H9 (cell line): ENCODE data around the gene MGST1. TPM values are rescaled to one million over a fixed set of nuclear protein-coding genes. Genes with fewer than 3 reads are reported as not detected.

Experiments used
- DNase-seq: peaks from one replicate; pipeline ENCODE4 v3.0.0-alpha.2; 2017
- H2AFZ ChIP-seq: one replicate; pipeline ENCODE4 v1.6.1; 2013; ENCODE audit warnings: mild to moderate bottlenecking, low read length, control low read depth, moderate library complexity
- H2AK5ac ChIP-seq: 2 replicates; pipeline ENCODE4 v1.6.1; 2013; ENCODE audit warnings: low read length, control low read depth, mixed read lengths; ENCODE audit not compliant: insufficient read length
- H2BK120ac ChIP-seq: one replicate; pipeline ENCODE4 v1.6.1; 2013; ENCODE audit warnings: low read depth, mild to moderate bottlenecking, low read length, control low read depth, inconsistent platforms; ENCODE audit not compliant: poor library complexity, severe bottlenecking
- H2BK12ac ChIP-seq: 2 replicates; pipeline ENCODE4 v1.6.1; 2013; ENCODE audit warnings: low read length, control low read depth, mixed read lengths, low read depth; ENCODE audit not compliant: insufficient read length
- H2BK15ac ChIP-seq: 2 replicates; pipeline ENCODE4 v1.6.1; 2013; ENCODE audit warnings: low read depth, low read length, control low read depth
- H2BK20ac ChIP-seq: one replicate; pipeline ENCODE4 v1.6.1; 2013; ENCODE audit warnings: low read depth, mild to moderate bottlenecking, low read length, control low read depth, inconsistent platforms; ENCODE audit not compliant: poor library complexity, severe bottlenecking
- H2BK5ac ChIP-seq: 2 replicates; pipeline ENCODE4 v1.6.1; 2013; ENCODE audit warnings: low read length, control low read depth, mixed read lengths; ENCODE audit not compliant: insufficient read length
- H3K14ac ChIP-seq: 2 replicates; pipeline ENCODE4 v1.6.1; 2013; ENCODE audit warnings: low read length, control low read depth; ENCODE audit not compliant: insufficient read depth
- H3K18ac ChIP-seq: 2 replicates; pipeline ENCODE4 v1.6.1; 2013; ENCODE audit warnings: low read depth, mild to moderate bottlenecking, mixed read lengths, low read length, control low read depth; ENCODE audit not compliant: insufficient read length
- H3K23ac ChIP-seq: 2 replicates; pipeline ENCODE4 v1.6.1; 2013; ENCODE audit warnings: low read length, control low read depth, mixed read lengths, low read depth; ENCODE audit not compliant: insufficient read length
- H3K23me2 ChIP-seq: 2 replicates; pipeline ENCODE4 v1.6.1; 2013; ENCODE audit warnings: low read depth, mild to moderate bottlenecking, mixed read lengths, low read length, control low read depth; ENCODE audit not compliant: insufficient read length, poor library complexity, severe bottlenecking
- H3K27ac ChIP-seq: 2 replicates; pipeline ENCODE4 v1.5.1; 2013; ENCODE audit warnings: low read length, control low read depth, mixed read lengths, low read depth; ENCODE audit not compliant: insufficient read length
- H3K27me3 ChIP-seq: 2 replicates; pipeline ENCODE4 v1.6.1; 2013; ENCODE audit warnings: low read length, control low read depth, inconsistent platforms; ENCODE audit not compliant: insufficient read depth
- H3K4ac ChIP-seq: 2 replicates; pipeline ENCODE4 v1.6.1; 2013; ENCODE audit warnings: low read depth, mild to moderate bottlenecking, control low read depth, inconsistent platforms, low read length, moderate library complexity
- H3K4me1 ChIP-seq: 2 replicates; pipeline ENCODE4 v1.6.1; 2013; ENCODE audit warnings: low read length, control low read depth, inconsistent platforms; ENCODE audit not compliant: insufficient read depth
- H3K4me2 ChIP-seq: 2 replicates; pipeline ENCODE4 v1.6.1; 2013; ENCODE audit warnings: low read length, control low read depth, mixed read lengths; ENCODE audit not compliant: insufficient read length, insufficient read depth
- H3K56ac ChIP-seq: 2 replicates; pipeline ENCODE4 v1.6.1; 2013; ENCODE audit warnings: low read depth, mild to moderate bottlenecking, mixed read lengths, low read length, control low read depth; ENCODE audit not compliant: insufficient read length
- H3K79me1 ChIP-seq: 2 replicates; pipeline ENCODE4 v1.6.1; 2013; ENCODE audit warnings: low read depth, mild to moderate bottlenecking, moderate library complexity, low read length, control low read depth, inconsistent platforms; ENCODE audit not compliant: insufficient read depth, poor library complexity, severe bottlenecking
- H3K79me2 ChIP-seq: 2 replicates; pipeline ENCODE4 v1.6.1; 2013; ENCODE audit warnings: low read length, control low read depth, inconsistent platforms; ENCODE audit not compliant: insufficient read depth
- H3K9ac ChIP-seq: 2 replicates; pipeline ENCODE4 v1.6.1; 2013; ENCODE audit warnings: low read length, control low read depth, mixed read lengths; ENCODE audit not compliant: insufficient read length; ENCODE audit errors: extremely low read depth
- H3K9me3 ChIP-seq: one replicate; pipeline ENCODE4 v1.6.1; 2013; ENCODE audit warnings: low read depth, low read length, inconsistent platforms; ENCODE audit not compliant: control insufficient read depth
- H3T11ph ChIP-seq: one replicate; pipeline ENCODE4 v1.6.1; 2013; ENCODE audit warnings: mild to moderate bottlenecking, low read length, control low read depth, inconsistent platforms
- H4K20me1 ChIP-seq: one replicate; pipeline ENCODE4 v1.6.1; 2013; ENCODE audit not compliant: control insufficient read depth, insufficient read length, insufficient read depth
- H4K5ac ChIP-seq: 2 replicates; pipeline ENCODE4 v1.6.1; 2013; ENCODE audit warnings: low read depth, mild to moderate bottlenecking, mixed read lengths, low read length, control low read depth; ENCODE audit not compliant: insufficient read length
- H4K8ac ChIP-seq: replicated peaks from 2 replicates; pipeline ENCODE4 v1.6.1; 2013; ENCODE audit warnings: low read length, control low read depth, mixed read lengths, low read depth; ENCODE audit not compliant: insufficient read length
- H4K91ac ChIP-seq: 2 replicates; pipeline ENCODE4 v1.6.1; 2013; ENCODE audit warnings: low read depth, mild to moderate bottlenecking, moderate library complexity, mixed read lengths, low read length, control low read depth; ENCODE audit not compliant: insufficient read length
- H3K27ac Mint-ChIP-seq, 3 experiments: 2 replicates in 2 of 3; 3 replicates in 1 of 3; pipeline ENCODE4 v1.8.0; 2020 to 2021; ENCODE audit warnings: mixed read lengths in 3 of 3, mild to moderate bottlenecking in 1 of 3, moderate library complexity in 1 of 3
- H3K27me3 Mint-ChIP-seq: 2 replicates; pipeline ENCODE4 v1.8.0; 2021; ENCODE audit warnings: low read depth, mild to moderate bottlenecking, moderate library complexity, mixed read lengths
- H3K36me3 Mint-ChIP-seq, 3 experiments: 2 replicates in 2 of 3; 3 replicates in 1 of 3; pipeline ENCODE4 v1.8.0; 2020 to 2021; ENCODE audit warnings: low read depth in 3 of 3, mixed read lengths in 3 of 3; ENCODE audit not compliant: insufficient read depth in 1 of 3
- H3K4me1 Mint-ChIP-seq, 2 experiments: 2 replicates each; pipeline ENCODE4 v1.8.0; 2020; ENCODE audit warnings: mixed read lengths in 2 of 2
- H3K4me3 Mint-ChIP-seq, 2 experiments: 2 replicates in 1 of 2; 3 replicates in 1 of 2; pipeline ENCODE4 v1.8.0; 2020 to 2021; ENCODE audit warnings: mild to moderate bottlenecking in 2 of 2, mixed read lengths in 2 of 2, moderate library complexity in 1 of 2
- H3K9me3 Mint-ChIP-seq, 2 experiments: 2 replicates in 1 of 2; 3 replicates in 1 of 2; pipeline ENCODE4 v1.8.0; 2020; ENCODE audit warnings: mild to moderate bottlenecking in 2 of 2, mixed read lengths in 2 of 2, moderate library complexity in 1 of 2
- WGBS: extraction: QIAGEN DNeasy Blood & Tissue Kit; methylation state at CpG from one replicate; pipeline ENCODE4 v1.1.7; 2013; ENCODE audit warnings: missing lambda C conversion rate, low lambda C conversion rate, mixed read lengths; ENCODE audit not compliant: insufficient read length; ENCODE audit errors: extremely low coverage; 5-methylcytosine and 5-hydroxymethylcytosine counted together
- total RNA-seq: library from RNA; stranded (reverse); gene quantifications from 2 replicates; pipeline ENCODE4 v1.2.1, GENCODE V29; 2021
- TF ChIP-seq, protein P1 (sequence below): fragments of 200-600 bp; sonication (generic); conservative IDR thresholded peaks from 3 replicates; pipeline ENCODE4 v1.8.0; 2021; ENCODE audit warnings: antibody characterized with exemption, mild to moderate bottlenecking

The MGST1 gene
- total RNA-seq, 1 experiment from 2014 or later, result 235 TPM

DNA sequence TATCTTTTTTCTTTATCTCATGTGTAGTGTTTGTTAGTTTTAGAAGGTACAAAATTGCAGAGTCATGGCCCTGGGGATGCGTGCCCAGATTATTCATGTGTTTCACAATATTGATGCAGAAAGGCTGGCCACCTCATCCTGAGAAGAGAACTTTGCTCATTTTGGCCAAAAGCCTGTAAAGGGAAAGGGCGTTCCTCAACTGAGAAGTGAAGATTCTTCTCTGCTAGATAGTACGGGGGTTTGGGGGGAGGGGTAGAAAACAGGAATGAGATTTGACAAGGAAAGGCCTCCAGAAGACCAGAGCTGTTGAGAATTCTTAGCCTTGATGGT is 1.7 kb downstream of the MGST1 start:
- H4K5ac ChIP-seq, result no peak overlapping the region
- peaks cover 10% of the 10 kb centered on the region for H3K23me2 ChIP-seq
- WGBS, result no CpG with 5 or more reads among the region's 3 CpGs
- no peak overlapping the region for H2BK12ac ChIP-seq
- peak overlapping the region; percentile 89 to 96 for H3K4me3 Mint-ChIP-seq
- no peak for DNase-seq
- peaks cover 33% of the 10 kb centered on the region for H3K79me2 ChIP-seq
- no peak overlapping the region for H2BK120ac ChIP-seq
- no peaks in the 10 kb centered on the region for H3K9me3 ChIP-seq
- no peak overlapping the region for H2BK20ac ChIP-seq
- H3K4ac ChIP-seq, result no peak overlapping the region
- peaks cover 45 to 58% of the 10 kb centered on the region in 2 experiments for H3K4me1 Mint-ChIP-seq
- no peak overlapping the region for H2BK5ac ChIP-seq
- no peak overlapping the region for H3K27ac ChIP-seq
- no peak overlapping the region for H3K56ac ChIP-seq
- TF ChIP-seq, protein P1, sequence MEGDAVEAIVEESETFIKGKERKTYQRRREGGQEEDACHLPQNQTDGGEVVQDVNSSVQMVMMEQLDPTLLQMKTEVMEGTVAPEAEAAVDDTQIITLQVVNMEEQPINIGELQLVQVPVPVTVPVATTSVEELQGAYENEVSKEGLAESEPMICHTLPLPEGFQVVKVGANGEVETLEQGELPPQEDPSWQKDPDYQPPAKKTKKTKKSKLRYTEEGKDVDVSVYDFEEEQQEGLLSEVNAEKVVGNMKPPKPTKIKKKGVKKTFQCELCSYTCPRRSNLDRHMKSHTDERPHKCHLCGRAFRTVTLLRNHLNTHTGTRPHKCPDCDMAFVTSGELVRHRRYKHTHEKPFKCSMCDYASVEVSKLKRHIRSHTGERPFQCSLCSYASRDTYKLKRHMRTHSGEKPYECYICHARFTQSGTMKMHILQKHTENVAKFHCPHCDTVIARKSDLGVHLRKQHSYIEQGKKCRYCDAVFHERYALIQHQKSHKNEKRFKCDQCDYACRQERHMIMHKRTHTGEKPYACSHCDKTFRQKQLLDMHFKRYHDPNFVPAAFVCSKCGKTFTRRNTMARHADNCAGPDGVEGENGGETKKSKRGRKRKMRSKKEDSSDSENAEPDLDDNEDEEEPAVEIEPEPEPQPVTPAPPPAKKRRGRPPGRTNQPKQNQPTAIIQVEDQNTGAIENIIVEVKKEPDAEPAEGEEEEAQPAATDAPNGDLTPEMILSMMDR, result no peak
- no peak overlapping the region for H2BK15ac ChIP-seq
- H4K8ac ChIP-seq, result no peak overlapping the region
- H3T11ph ChIP-seq, result no peak overlapping the region
- peaks cover 22 to 40% (median 36%) of the 10 kb centered on the region in 3 experiments for H3K36me3 Mint-ChIP-seq
- no peaks in the 10 kb centered on the region for H4K20me1 ChIP-seq
- H3K9me3 Mint-ChIP-seq, result no peaks in the 10 kb centered on the region
- H3K79me1 ChIP-seq, result peaks cover 4% of the 10 kb centered on the region
- peaks cover 2% of the 10 kb centered on the region; the same call in 1 of the 2 replicates for H3K4me1 ChIP-seq
- no peaks in the 10 kb centered on the region for H3K27me3 ChIP-seq
- H3K27ac Mint-ChIP-seq, result peak overlapping the region; percentile 73 to 98 (median 95)
- H3K27me3 Mint-ChIP-seq, result no peaks in the 10 kb centered on the region
- peak overlapping the region; percentile 95 for H3K4me2 ChIP-seq
- H3K23ac ChIP-seq, result no peak overlapping the region
- no peak overlapping the region for H4K91ac ChIP-seq
- no peak overlapping the region for H2AFZ ChIP-seq
- no peak overlapping the region for H2AK5ac ChIP-seq
- no peak overlapping the region for H3K18ac ChIP-seq
- H3K9ac ChIP-seq, result peak overlapping the region; percentile 90
- H3K14ac ChIP-seq, result no peak overlapping the region
